IMR-90 (cell line): ENCODE results near the gene RAD51B. TPM values are rescaled to one million over a fixed set of nuclear protein-coding genes. Genes with fewer than 3 reads are reported as not detected.

Experiments
- ATAC-seq: fragments of 200-7000 bp; cut with Tn5 transposase; 2 replicates; pipeline ENCODE4 v1.9.1; 2020; ENCODE audit warnings: low read depth, mild to moderate bottlenecking, moderate library complexity
- BruUV-seq: library from RNA; stranded (reverse); fragments of 400-500 nt; replicated peaks from 2 replicates; lab custom pipeline; 2021; lab: Mats Ljungman, UMichigan
- CTCF ChIA-PET: fragments of 300-600 bp; formaldehyde crosslinking; extraction: SDS; loops from one replicate; lab custom pipeline; 2021; ENCODE audit warnings: antibody characterized with exemption; lab: Yijun Ruan, JAX
- POLR2A ChIA-PET: fragments of 300-600 bp; sonication (Branson Sonifier 250); formaldehyde crosslinking; loops from one replicate; lab custom pipeline; 2022; ENCODE audit warnings: antibody characterized with exemption; ENCODE audit not compliant: unreplicated experiment; lab: Charles Lee
- DNase-seq: peaks from one replicate; pipeline ENCODE4 v3.0.0; 2013
- H2AFZ ChIP-seq: replicated peaks from 2 replicates; pipeline ENCODE3; 2013; ENCODE audit warnings: low read length, mild to moderate bottlenecking; ENCODE audit not compliant: poor library complexity
- H2AK5ac ChIP-seq: 2 replicates; pipeline ENCODE4 v1.6.1; 2013; ENCODE audit warnings: low read depth, low read length, inconsistent platforms
- H2AK9ac ChIP-seq: replicated peaks from 2 replicates; pipeline ENCODE3; 2013; ENCODE audit warnings: mild to moderate bottlenecking, low read depth, low read length, moderate library complexity; ENCODE audit not compliant: poor library complexity
- H2BK120ac ChIP-seq: 2 replicates; pipeline ENCODE4 v1.6.1; 2013; ENCODE audit warnings: low read depth, low read length, inconsistent platforms
- H2BK15ac ChIP-seq: 3 replicates; pipeline ENCODE4 v1.6.1; 2013; ENCODE audit warnings: low read depth, low read length, inconsistent platforms
- H2BK20ac ChIP-seq: 2 replicates; pipeline ENCODE4 v1.6.1; 2013; ENCODE audit warnings: low read depth, mild to moderate bottlenecking, inconsistent platforms, low read length, moderate library complexity
- H2BK5ac ChIP-seq: 2 replicates; pipeline ENCODE4 v1.6.1; 2013; ENCODE audit warnings: mild to moderate bottlenecking, low read depth, low read length, inconsistent platforms; ENCODE audit not compliant: poor library complexity, severe bottlenecking
- H3K14ac ChIP-seq: replicated peaks from 2 replicates; pipeline ENCODE4 v1.6.1; 2013; ENCODE audit warnings: low read depth, low read length, inconsistent platforms
- H3K18ac ChIP-seq: 2 replicates; pipeline ENCODE4 v1.6.1; 2013; ENCODE audit warnings: low read depth, low read length, control low read depth
- H3K23ac ChIP-seq: 2 replicates; pipeline ENCODE4 v1.6.1; 2013; ENCODE audit warnings: low read depth, low read length, inconsistent platforms
- H3K27ac ChIP-seq: 2 replicates; pipeline ENCODE4 v1.5.1; 2013; ENCODE audit warnings: mild to moderate bottlenecking, control low read depth, low read length; ENCODE audit not compliant: insufficient read depth
- H3K27me3 ChIP-seq: 2 replicates; pipeline ENCODE4 v1.6.1; 2013; ENCODE audit warnings: low read length; ENCODE audit not compliant: control insufficient read depth, insufficient read depth
- H3K36me3 ChIP-seq: 2 replicates; pipeline ENCODE4 v1.6.1; 2013; ENCODE audit warnings: low read length, mixed read lengths; ENCODE audit not compliant: control insufficient read depth, insufficient read depth
- H3K4ac ChIP-seq: 2 replicates; pipeline ENCODE4 v1.6.1; 2013; ENCODE audit warnings: low read depth, low read length, inconsistent platforms
- H3K4me1 ChIP-seq: 2 replicates; pipeline ENCODE4 v1.6.1; 2013; ENCODE audit warnings: low read length, mixed read lengths; ENCODE audit not compliant: control insufficient read depth, insufficient read depth
- H3K4me2 ChIP-seq: 2 replicates; pipeline ENCODE4 v1.6.1; 2013; ENCODE audit warnings: low read depth, mild to moderate bottlenecking, control low read depth, low read length, moderate library complexity
- H3K4me3 ChIP-seq: 2 replicates; pipeline ENCODE4 v1.5.1; 2013; ENCODE audit warnings: low read depth, mild to moderate bottlenecking, control low read depth, low read length, moderate library complexity; ENCODE audit not compliant: insufficient read depth
- H3K56ac ChIP-seq: 2 replicates; pipeline ENCODE4 v1.6.1; 2013; ENCODE audit warnings: low read length, inconsistent platforms; ENCODE audit not compliant: insufficient read depth; ENCODE audit errors: extremely low read depth
- H3K79me1 ChIP-seq, 2 experiments: 2 replicates each; pipeline ENCODE4 v1.6.1; 2013; ENCODE audit warnings: low read length in 2 of 2, inconsistent platforms in 1 of 2, low read depth in 1 of 2
- H3K9ac ChIP-seq: 2 replicates; pipeline ENCODE4 v1.6.1; 2013; ENCODE audit warnings: low read depth, low read length, control low read depth
- H3K9me1 ChIP-seq: 2 replicates; pipeline ENCODE4 v1.6.1; 2013; ENCODE audit warnings: low read length, inconsistent platforms; ENCODE audit not compliant: insufficient read depth
- H3K9me3 ChIP-seq: 2 replicates; pipeline ENCODE4 v1.6.1; 2013; ENCODE audit warnings: low read length; ENCODE audit not compliant: control insufficient read depth, insufficient read depth
- H4K20me1 ChIP-seq: 2 replicates; pipeline ENCODE4 v1.6.1; 2013; ENCODE audit warnings: low read length, inconsistent platforms; ENCODE audit not compliant: insufficient read depth
- H4K5ac ChIP-seq: 2 replicates; pipeline ENCODE4 v1.6.1; 2013; ENCODE audit warnings: mild to moderate bottlenecking, low read depth, low read length, control low read depth
- H4K8ac ChIP-seq, 2 experiments: 2 replicates each; pipeline ENCODE4 v1.6.1; 2013; ENCODE audit warnings: low read depth in 2 of 2, low read length in 2 of 2, control low read depth in 1 of 2, inconsistent platforms in 1 of 2
- H4K91ac ChIP-seq: 2 replicates; pipeline ENCODE4 v1.6.1; 2013; ENCODE audit warnings: low read depth, low read length, inconsistent platforms; ENCODE audit not compliant: insufficient read depth
- BHLHE40 ChIP-seq: fragments of 150-350 bp; IDR thresholded peaks from 2 replicates; pipeline ENCODE4 v1.6.1; 2016; ENCODE audit warnings: mild to moderate bottlenecking, low read depth, low read length
- CEBPB ChIP-seq: IDR thresholded peaks from 2 replicates; pipeline ENCODE4 v1.6.1; 2012; ENCODE audit warnings: low read depth, low read length, improper control_type of control experiment
- NFE2L2 ChIP-seq: fragments of 150-350 bp; IDR thresholded peaks from 2 replicates; pipeline ENCODE4 v1.6.1; 2016; ENCODE audit warnings: low read depth, mild to moderate bottlenecking, low read length
- SMC3 ChIP-seq: fragments of 150-350 bp; IDR thresholded peaks from 2 replicates; pipeline ENCODE4 v1.6.1; 2016; ENCODE audit warnings: low read depth, mild to moderate bottlenecking, antibody characterized with exemption, low read length, moderate library complexity
- USF2 ChIP-seq: fragments of 150-350 bp; IDR thresholded peaks from 2 replicates; pipeline ENCODE4 v1.6.1; 2017; ENCODE audit warnings: mild to moderate bottlenecking, antibody characterized with exemption, low read length, low read depth
- WGBS, 2 experiments: methylation state at CpG; one replicate each; pipeline versions ENCODE4 v1.1.5 to v1.1.7; 2013; ENCODE audit warnings: missing lambda C conversion rate in 2 of 2; ENCODE audit not compliant: insufficient read length in 1 of 2; ENCODE audit errors: extremely low coverage in 2 of 2; 5-methylcytosine and 5-hydroxymethylcytosine counted together
- dilution Hi-C: fragments of 300-500 bp; cut with HindIII; formaldehyde crosslinking; loops from one replicate; pipeline ENCODE4 v1.14.3; 2018; ENCODE audit warnings: low sequenced_read_pairs; ENCODE audit not compliant: unreplicated experiment
- in situ Hi-C: fragments of 300-500 bp; cut with MboI; formaldehyde crosslinking; loops from 3 replicates; pipeline ENCODE4 v1.14.3; 2019; ENCODE audit warnings: low sequenced_read_pairs, inconsistent platforms, mixed read lengths
- intact Hi-C: fragments of 100-400 bp; cut with micrococcal nuclease; formaldehyde crosslinking; loops from 2 replicates; pipeline ENCODE4 v1.10.0; 2022
- polyA plus RNA-seq, 3 experiments: library from polyadenylated mRNA; depleted of rRNA; stranded (reverse); fragments of >200 nt; gene quantifications; 2 replicates each; pipeline ENCODE4 v1.2.3, GENCODE V29; 2012; ENCODE audit warnings: low replicate concordance in 1 of 3
- total RNA-seq: library from RNA; depleted of rRNA; stranded (reverse); fragments of >200 nt; gene quantifications from 2 replicates; pipeline ENCODE4 v1.2.3, GENCODE V29; 2012

Gene RAD51B
- total and polyA plus RNA-seq, 2 of the 4 experiments (the other 2 are of a cell fraction): 5.1 to 18.8 TPM

DNA sequence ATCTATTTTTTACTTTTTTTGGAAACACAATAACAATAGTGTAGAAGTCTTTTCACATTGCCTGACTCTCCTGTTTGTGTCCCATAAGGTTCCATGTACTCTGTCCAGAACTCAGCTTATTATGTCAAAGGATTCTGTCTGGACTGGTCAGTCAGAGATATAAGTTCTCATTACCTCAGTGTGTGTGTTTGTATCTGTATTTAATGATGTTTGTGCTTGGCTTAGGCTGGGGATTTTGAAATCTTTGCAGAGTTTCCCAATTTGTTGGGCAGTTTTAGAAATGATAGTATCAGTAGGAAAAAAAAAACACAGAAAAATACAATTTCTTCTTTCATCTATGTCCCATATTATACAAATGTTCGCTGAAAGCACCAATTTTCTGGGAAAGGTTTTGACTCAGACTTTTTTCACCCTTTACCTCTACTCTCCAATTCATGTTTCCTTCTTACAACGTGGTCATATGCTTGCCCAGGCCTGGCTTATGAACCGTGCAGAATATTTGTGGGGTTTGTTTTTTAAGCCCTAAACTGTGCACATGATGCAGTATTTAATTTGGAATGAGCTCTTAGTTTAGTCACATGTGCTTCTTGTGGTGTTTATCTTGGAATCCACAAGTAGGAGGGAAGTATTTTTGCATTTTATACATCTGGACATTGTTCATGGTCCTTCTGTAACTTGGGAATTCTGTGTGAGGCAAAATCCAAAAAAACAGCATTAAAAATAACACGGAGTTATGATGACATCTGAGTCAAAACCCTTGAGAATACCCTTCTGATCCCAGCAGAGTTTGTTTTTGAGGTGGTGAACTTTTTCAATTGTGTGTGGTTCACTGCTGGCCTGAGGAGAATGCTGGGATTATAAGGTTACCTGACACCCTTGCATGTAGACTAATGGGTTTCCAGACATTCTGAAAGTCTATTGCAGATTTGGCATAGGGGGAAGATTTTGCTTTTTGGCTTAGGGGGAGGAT is 121.2 kb downstream of the RAD51B start:
- peak overlapping the region; percentile 48 for H2BK120ac ChIP-seq
- no peaks in the 10 kb centered on the region for H3K9me1 ChIP-seq
- H4K20me1 ChIP-seq: no peaks in the 10 kb centered on the region
- H3K4me1 ChIP-seq: peaks cover 17% of the 10 kb centered on the region
- no peak overlapping the region; the same call in 1 of the 2 replicates for H2AK5ac ChIP-seq
- H2AFZ ChIP-seq: no peak overlapping the region
- in situ Hi-C loops (no loop called here), dilution Hi-C loops (no loop called here), intact Hi-C loops (loop anchor here (5.0 to 10.0 kb wide), 5 partner anchors 207 to 724 kb away; no protein-coding TSS in a partner anchor)
- H3K18ac ChIP-seq: peak overlapping the region; percentile 93
- TF ChIP-seq NFE2L2 (no peak), SMC3 (no peak), BHLHE40 (peak; percentile 35; the same call in 1 of the 2 replicates), USF2 (peak; percentile 71), CEBPB (0 out of 2 replicates have a peak, but pooled peaks have one; percentile 33)
- no peaks in the 10 kb centered on the region for H3K27me3 ChIP-seq
- CTCF ChIA-PET: no interaction called here
- DNase-seq: peak; percentile 83
- H2BK20ac ChIP-seq: peak overlapping the region; percentile 68
- peak overlapping the region; percentile 7 for H2BK5ac ChIP-seq
- ATAC-seq: peak; percentile 61
- peak overlapping the region in 1 of 2 experiments; percentile 1; a peak in 1 of 4 replicates for H4K8ac ChIP-seq
- peak overlapping the region; percentile 82 for H3K4me2 ChIP-seq
- H3K14ac ChIP-seq: peak overlapping the region; percentile 43
- H3K4ac ChIP-seq: peak overlapping the region; percentile 45; the same call in 1 of the 2 replicates
- BruUV-seq: no TSS peak
- no peak overlapping the region for H3K4me3 ChIP-seq
- POLR2A ChIA-PET: interaction anchor here (0.6 to 1.4 kb wide), 3 partner anchors 45 to 852 kb away, joined by 3 to 5 read pairs (median 4); partner anchors contain the start of gene ZFP36L1
- no peaks in the 10 kb centered on the region for H3K36me3 ChIP-seq
- H4K91ac ChIP-seq: peak overlapping the region; percentile 39; the same call in 1 of the 2 replicates
- peak overlapping the region; percentile 77; the same call in 1 of the 2 replicates for H3K27ac ChIP-seq
- H3K56ac ChIP-seq: no peak overlapping the region
- H3K9me3 ChIP-seq: no peaks in the 10 kb centered on the region
- H3K79me1 ChIP-seq: peaks cover 0 to 7% of the 10 kb centered on the region in 2 experiments; a peak in 2 of 4 replicates
- H2AK9ac ChIP-seq: no peak overlapping the region
- peak overlapping the region; percentile 64; the same call in 1 of the 3 replicates for H2BK15ac ChIP-seq
- WGBS, 2 experiments: no CpG with 5 or more reads among the region's 4 CpGs
- H4K5ac ChIP-seq: peak overlapping the region; percentile 54; the same call in 1 of the 2 replicates
- H3K23ac ChIP-seq: peak overlapping the region; percentile 34; the same call in 1 of the 2 replicates
- H3K9ac ChIP-seq: peak overlapping the region; percentile 15
